DMS53 (cell line): ENCODE results near the gene SLC35E4.
"Not testable (repeated sequence)": the region's sequence is repeated elsewhere in the genome, so short reads cannot be mapped to it uniquely, and the experiment has no call there.

ENCODE experiments used
- DNase-seq: peaks from one replicate; lab custom pipeline; 2025; lab: John Stamatoyannopoulos, UW

The SLC35E4 gene

DNA sequence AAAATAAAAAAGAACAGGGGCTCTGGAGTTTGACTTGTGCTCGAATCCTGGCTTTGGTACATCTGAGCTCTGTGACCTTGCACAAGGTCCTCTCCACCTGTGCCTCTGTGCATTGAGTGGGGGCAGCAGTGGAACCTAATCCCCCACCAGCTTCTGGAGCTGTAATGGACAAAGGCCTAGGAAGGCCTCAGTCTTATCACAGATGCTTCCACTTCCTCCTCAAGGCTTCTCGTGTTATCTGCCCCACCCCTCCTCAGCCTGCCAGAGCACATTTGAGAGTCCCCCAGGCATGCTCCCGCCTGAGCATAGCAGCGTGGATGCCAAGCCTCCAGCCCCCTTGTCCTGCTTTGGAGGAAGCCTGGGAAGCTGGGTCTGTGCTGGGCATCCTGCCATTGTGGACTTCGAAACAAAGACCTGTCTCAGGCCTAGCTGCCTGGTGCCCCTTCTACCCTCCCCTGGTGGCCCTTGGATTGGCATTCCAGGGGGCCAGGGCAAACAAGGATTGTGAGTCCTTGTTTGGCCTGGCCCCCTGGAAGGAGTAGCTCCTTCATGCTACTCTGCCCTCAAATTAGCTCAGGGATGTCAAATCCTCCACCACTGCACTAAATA is 15.0 kb downstream of the SLC35E4 start:
- DNase-seq, result no peak

DNA sequence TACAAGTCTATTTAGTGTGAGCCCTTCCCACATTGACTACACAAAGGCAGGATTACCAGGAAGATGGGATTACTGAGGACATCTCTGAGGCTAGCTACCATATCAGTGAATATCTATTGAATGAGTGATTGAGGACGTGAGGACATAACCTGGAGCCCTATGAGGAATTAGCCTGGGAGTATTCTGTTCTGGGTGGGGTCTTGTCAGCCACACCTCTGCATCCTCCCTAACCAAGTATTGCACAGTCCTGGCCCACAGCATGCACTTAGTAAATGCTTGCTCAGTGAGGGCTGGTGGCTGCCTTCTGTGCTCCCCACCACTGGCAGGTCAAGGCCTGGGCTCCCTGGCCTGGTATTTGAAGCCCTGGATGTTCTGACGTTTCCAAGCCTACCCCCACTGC is 17.3 kb downstream of the SLC35E4 start:
- DNase-seq, result no peak

DNA sequence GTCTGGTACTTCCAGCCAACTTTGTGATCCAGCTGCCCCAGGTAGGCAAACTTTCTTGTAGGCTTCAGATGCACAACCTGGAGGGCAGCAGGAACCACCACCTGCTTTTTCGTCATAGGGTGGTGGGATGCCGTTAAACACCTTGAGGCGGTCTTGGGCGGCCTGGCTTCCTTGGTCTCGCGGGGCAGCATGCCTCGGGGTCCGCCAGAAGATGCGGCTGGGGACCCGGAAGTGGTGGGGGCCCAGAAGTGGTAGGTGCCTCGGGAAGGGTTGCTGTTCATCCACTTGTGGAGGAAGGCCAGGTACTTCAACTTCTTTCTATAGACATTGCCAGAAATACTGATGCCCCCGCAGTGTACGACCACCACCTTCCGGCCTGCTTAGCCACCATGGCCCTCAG is 18.8 kb downstream of the SLC35E4 start:
- DNase-seq, result no peak

DNA sequence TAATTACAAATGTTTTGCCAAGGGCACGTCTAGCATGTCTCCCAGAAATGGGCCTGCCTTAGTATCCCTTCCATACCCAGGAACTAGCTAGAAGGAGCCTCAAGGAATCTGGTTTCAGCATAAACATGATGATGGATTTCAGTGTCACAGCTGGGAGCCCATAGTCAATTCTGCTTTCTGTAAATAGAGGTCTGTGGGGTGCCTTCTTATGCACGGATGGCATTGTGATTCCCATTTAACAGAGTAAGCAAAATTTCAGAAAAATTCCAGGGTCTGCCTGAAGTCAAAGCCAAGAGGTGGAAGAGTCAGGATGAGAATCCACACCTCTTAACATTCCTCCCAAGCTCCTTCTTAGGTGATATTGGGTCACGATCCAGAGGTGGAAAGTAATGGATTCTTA is 20.0 kb downstream of the SLC35E4 start:
- DNase-seq, result no peak

DNA sequence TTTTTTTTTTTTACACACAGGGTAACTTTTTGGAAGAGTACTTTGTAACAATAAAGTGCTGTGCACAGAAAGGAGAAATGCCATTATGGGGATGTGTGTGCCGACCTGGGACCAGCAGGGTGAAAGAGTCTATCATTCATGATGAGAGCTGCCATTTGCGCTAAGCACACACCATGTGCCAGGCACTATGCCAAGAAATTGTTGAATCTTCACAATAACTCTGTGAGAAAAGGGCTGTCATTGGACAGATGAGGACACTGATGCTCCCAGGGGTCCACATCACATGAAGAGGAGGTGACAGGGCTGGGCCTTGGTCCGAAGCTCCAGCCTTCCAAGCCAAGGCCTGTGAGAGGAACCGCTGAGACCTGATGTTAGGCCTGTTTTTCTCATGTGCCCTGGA is 26.5 kb downstream of the SLC35E4 start:
- DNase-seq, result no peak

DNA sequence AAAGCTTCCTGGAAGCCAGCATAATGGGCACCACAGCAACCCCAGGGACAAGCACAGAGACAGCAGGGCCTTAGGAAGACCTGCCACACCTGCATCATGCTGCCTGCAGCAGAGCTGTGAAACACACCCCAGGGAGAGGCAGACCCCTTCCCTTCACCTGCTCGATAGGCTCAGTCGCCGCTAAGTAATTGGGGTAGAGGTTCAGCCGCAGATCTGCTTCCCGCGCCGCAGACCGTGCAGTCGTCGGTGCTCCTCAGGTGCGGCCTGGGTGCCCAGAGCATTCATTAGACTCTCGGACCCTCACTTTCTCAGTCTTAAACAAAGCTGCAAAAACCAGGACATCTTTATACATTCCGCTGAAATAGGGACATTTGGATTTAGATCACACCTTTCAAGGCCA is 29.2 kb downstream of the SLC35E4 start:
- no peak for DNase-seq

DNA sequence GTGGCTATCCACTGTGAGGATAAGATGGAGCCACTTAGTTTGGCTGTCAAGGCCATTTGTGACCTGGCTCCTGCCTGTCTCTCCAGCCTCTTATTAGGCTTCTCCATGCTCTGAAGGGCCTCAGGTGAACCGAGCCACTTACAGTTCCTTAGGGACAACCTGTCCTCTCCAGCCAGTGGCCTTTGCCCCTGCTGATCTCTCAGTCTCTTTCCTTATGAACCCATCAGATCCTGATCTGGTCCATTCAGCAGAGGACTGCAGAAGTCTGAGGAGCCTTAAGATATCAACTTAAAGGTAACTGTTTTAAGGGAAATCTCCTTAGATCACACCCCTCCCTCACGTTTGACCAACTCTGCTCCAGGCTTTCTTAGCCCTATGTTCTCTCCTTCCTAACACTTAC is 29.7 kb downstream of the SLC35E4 start:
- no peak for DNase-seq

DNA sequence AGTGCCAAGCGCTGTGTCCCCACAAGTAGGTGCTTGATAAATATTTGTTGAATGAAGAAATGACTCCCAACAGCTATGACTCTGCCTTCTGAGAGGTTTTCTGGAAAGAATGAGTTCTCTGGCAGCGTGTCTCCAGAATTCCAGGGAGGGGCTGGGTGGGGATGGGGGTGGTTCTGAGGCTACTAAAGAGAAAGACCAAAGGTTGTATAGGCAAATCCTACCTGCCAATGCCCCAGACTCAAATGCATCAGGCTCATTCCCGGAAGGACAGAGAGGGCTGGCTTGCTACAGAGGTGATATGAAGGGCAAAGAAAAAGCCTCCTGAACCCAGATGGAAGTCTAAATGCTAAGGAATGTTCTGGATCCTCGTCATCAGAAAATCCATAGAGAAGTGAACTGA is 30.2 kb downstream of the SLC35E4 start:
- no peak for DNase-seq

DNA sequence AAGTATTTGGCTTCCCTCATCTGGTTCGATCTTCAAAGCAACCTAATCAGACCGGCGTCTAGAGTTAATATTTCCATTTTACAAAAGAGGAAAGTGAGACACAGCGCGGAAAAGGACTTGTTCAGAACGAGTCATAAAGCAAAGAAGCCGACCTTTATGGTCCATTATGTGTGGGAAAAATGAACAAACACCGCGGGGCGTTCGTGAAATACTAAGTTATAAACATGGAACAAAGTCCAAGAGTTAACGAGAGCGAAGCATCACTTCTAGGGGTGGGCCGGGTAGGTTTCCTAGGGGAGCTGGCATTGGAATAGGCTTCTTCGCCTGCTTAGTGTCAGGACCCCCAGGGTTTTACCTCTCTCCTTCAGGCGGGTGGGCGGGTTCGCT is 31.5 kb downstream of the SLC35E4 start:
- no peak for DNase-seq

DNA sequence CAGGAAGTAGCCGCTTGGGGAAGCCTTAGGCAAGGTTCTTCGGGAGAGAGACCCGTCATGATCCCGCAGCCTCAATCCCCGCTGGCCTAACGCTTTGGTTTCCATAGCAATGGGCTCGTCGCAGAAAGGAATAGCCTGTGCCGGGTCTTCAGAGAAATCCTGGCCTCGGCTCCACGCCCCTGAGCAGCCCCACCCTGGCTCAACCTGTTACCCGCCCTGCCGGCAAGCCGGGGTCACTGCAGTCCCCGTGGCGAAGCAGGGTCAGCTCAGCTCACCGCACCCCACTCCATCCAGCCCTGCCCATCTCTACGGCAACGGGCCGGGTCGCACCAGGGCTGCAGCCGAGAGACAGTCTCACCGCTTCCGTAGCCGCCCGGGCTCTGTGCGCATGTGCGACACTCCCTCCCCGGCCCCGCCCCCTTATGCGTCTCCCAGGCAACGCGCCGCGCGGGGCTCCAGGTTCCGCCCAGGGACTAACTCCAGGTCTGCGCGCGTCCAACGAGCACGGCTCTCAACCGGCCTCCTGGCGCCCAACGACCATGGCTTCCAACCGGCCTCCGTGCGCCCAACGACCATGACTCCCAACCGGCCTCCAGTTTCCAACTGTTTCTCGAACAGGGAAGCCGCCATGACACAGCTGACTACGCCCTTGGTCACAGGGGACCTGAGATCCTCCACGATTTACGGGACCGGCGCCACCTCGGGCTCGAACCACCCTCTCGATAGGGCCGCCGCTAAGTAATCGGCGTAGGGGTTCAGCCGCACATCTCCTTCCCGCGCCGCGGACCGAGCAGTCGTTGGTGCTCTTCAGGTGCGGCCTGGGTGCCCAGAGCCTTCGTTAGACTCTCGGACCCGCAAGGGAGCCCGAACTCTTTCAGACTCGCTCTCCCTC is 32.2 kb downstream of the SLC35E4 start, which contains the start of gene DUSP18:
TSS of gene DUSP18 (minus strand) at position 382 of the 892 bp plus-strand sequence. CDS start 3,872 bp downstream, outside the sequence.
- peak; percentile 87 for DNase-seq

DNA sequence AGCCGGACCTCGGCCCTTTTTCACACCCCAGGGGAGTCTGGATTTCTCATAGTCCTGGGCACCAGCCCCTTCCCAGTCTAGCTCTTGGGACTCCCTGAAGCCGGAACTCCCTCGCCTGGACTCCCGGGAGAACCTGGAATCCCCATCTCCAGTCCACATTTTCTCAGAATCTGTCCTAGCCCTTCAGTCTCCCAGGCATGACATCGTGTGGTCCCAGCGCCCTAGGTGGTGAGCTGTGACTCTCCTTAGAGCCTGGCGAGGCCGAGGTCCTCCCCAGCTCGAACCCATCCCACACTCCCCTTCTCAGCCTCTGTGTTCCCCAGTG is 32.8 kb downstream of the SLC35E4 start:
- peak; percentile 39 for DNase-seq

DNA sequence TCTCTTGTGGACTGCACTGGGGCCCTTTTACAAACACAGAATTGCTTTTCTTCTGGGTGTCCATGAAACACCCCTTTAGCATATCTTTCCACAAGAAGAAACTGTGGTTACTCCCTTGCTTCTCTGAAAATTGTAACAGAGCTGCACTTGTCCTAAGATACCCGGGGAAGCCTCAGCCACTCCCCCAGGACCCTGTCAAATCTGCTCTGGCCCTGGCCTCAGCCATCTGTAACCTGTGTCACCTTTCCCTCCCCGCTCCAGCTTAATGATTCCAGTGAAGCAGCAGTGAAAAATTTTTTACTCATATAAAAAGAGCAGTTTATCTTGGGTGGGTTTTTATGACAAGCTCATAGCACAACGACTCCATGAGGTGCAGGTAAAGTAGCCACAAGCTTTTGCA is 35.5 kb downstream of the SLC35E4 start:
- no peak for DNase-seq

DNA sequence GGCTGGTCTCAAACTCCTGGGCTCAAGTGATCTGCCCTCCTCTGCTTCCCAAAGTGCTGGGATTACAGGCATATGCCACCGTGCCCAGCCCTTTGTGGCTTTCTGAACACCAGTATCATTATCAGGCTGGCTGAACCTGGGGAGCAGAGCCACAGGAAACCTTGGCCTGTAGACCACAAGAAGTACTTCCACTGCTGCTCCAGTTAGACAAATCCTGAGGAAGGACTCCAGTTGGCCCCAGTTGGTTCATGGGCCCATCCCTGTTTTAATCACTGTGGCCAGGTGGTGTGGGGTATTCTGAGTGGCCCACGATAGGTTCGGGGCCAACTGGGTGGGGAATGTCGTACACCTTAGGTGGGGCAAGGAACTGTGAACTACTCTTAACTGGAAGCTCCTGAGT is 37.6 kb downstream of the SLC35E4 start:
- DNase-seq, result no peak

DNA sequence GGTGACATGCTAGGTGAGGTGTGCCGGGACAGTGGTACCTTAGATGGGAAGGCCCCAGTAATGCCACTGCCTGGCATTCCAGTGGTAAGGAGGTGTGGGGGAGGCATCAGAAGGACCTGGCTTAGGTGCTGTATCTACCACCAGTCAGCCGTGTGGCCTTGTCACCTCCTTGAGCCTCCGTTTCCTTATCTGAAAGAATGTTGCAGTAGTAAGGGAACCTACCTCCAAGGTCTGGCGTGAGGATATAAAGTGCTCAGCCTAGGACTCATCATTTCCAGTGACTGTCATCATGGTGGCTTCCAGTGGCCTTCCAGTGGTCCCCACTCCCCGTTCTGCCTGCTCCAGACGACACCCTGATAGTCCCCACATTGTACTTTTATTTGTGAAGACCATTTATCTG is 38.9 kb downstream of the SLC35E4 start:
- DNase-seq, result no peak

DNA sequence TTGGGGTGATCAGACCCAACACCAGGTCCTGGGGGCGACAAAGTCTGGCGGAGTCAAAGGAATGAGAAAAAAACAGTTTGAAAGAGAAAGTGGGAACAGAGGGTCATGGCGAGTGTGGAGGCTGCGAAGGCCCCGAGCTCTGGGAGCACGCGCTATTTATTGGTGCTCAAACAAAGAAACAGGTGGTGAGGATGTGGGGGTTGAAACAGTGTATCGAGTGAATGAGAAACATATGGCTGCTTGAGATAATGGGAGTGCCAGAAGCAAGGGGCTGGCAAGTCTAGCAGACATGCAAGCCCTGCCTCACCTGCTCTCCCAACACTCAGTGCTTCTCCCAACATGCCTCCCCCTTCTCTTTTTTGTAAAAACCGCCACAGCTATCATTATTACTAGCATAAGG is 39.9 kb downstream of the SLC35E4 start:
- DNase-seq, result no peak

DNA sequence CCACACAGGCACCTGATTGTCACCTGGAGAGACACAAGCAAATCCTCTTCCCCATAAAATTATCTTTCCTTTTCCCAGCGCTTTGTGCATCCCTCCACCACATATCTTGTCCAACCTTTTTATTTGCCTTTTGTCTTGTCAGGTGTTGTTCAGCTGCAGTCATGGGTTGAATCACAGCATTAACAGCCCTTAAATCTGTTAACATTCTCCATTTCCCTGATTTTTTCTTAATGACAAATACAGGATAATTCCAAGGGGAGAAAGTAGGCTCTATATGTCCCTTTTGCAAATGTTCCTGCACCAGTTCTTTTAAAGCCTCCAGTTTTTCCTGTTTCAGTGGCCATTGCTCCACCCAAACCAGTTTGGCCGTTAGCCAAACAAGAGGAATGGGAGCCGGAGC is 41.0 kb downstream of the SLC35E4 start:
- DNase-seq, result not testable (repeated sequence)

DNA sequence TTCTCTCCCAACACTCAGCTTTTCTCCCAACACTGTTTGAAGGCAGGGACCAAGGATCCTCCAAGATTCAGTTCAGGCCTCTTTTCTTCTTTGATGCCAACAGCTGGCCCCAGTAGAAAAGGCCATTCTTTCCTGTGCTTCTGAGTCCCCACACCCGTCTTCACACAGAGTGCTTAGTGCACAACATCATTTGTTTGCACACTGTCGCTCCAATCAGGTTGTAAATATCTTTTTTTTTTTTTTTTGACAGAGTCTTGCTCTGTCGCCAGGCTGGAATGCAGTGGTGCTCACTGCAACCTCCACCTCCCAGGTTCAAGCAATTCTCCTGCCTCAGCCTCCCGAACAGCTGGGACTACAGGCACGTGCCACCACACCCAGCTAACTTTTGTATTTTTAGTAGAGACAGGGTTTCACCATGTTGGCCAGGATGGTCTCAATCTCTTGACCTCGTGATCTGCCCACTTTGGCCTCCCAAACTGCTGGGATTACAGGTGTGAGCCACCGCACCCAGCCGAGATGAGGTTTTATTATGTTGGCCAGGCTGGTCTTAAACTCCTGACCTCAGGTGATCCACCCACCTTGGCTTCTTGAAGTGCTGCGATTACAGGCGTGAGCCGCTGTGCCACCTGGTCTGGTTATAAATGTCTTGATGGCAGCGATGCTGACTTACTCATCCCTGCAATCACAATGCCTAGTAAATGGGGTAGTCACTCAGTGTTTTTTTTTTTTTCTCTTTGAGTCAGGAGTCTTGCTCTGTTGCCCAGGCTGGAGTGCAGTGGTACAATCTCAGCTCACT is 44.5 kb downstream of the SLC35E4 start:
- DNase-seq, result peak; percentile 1

DNA sequence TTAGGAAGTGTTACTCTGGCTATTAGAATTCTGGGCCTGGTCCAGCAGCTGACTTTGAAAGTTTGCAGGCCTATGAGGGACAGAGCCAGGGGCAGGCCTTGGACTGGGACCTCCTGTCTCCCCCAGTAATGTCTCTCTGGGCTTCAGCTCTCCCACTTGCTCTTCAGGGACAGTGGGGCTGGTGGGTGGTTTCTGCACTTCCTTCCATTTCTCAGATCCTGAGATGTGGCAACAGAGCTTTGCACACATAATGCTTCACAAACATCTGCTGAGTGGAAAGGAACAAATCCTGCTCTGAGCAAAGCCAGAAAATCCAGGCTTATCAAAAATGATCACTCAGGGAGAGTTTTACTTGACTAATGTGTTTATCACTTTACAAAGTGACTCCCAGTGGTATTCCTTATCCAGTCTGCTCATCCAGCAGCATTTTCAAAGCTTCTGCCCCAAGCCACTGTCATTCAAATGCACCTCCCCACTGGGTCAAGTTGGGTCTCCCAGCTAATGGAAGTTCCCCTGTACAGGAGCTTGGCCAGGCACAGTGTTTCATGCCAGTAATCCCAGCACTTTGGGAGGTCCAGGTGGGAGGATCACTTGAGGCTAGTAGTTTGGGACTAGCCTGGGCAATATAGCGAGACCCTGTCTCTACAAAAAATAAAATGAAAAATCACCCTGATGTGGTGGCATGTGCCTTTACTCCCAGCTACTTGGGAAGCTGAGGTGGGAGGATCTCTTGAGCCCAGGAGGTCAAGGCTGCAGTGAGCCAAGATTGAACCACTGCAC is 45.6 kb downstream of the SLC35E4 start:
- no peak for DNase-seq

DNA sequence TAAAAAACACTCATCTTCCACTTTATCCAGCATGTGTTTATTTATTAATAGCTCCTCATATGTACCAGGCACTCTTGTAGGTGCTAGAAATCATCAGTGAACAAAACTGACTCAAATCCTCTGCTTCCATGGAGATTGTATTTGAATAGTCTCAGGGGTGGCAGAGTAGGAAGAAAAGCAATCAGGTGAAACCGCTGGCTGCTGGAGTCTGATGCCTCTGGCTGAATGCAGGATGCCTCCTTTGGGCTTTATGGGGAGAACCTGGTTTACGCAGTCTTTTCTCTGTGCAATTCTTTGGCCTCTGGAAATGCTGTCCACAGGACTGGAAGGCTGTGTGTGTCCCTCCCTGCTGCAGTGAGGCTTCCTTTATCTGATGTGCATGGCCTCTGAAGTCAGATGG is 46.2 kb downstream of the SLC35E4 start:
- no peak for DNase-seq

DNA sequence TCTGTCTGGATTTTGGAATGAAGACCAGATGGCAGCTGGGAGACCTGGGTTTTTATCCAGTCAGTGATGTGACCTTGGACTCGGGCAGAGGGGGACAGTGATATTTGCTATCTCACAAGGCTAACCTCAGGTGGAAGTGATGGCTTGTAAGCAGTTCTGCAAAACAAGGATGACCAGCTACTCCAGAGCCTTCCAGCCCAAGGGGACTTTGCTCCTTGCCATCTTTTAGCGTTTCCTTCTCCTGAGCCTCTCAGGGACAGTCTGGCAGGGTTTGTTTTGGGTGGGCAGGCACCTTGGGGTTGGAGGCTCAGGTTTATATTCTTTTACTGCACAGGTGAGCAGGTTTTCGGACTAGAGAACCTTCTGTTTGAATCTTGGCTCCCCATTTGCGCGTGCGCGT is 49.6 kb downstream of the SLC35E4 start:
- no peak for DNase-seq

DNA sequence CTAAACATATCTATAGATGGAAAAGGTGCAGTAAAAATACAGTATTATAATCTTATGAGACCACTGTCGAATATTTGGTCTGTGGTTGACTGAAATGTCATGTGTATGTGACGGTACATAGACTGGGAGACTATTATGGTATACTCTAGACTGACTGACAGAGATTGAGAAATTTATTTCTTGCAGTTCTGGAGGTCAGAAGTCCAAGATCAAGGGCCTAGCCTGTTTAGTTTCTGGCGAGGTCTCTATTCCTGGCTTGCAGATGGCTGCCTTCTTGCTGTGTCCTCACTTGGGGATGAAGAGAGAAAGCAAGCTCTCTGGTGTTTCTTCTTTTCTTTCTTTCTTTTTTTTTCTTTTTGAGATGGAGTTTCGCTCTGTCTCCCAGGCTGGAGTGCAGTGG is 51.8 kb downstream of the SLC35E4 start:
- DNase-seq, result no peak

DNA sequence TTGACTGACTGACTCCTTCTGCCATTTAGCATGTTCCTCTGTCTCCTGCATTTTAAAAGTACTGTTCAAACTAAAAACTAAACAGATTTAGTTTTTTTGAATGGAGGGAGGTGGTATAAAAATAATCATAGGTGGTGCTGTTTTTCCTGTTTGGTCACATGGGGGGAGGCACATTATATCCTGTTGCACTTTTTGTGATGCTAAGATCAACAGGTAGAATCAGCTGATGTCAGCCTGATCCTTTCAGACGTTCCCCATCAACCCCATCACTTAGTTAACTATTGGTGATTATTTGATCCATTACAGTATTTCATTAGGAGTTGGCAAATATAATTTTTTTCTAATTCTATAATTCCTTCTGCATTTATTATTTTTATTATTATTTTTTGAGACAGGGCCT is 54.0 kb downstream of the SLC35E4 start:
- DNase-seq, result no peak
